ENCODE results near the gene SHC4.

Gene SHC4

GRCh38 chr15:48898446-48898845 lies 65.3 kb downstream of the SHC4 start:
- no peak overlapping the region for H3K4me3 ChIP-seq (ENCODE audit: insufficient read depth, low read length, poor library complexity, severe bottlenecking)
- H3K27ac ChIP-seq (ENCODE audit: low read depth, low read length) = no peak overlapping the region
- H3K4me2 ChIP-seq (ENCODE audit: low read depth, low read length, poor library complexity, severe bottlenecking) = no peak overlapping the region
- H3F3A ChIP-seq (ENCODE audit: insufficient read depth) = no peaks in the 10 kb centered on the region
- H3K9ac ChIP-seq (ENCODE audit: low read length) = no peak overlapping the region
- H3K36me3 ChIP-seq (ENCODE audit: low read length) = no peaks in the 10 kb centered on the region
- H3K9me2 ChIP-seq (replicated peaks; ENCODE audit: insufficient read depth, low read length) = no peaks in the 10 kb centered on the region
- no peak overlapping the region for H2AFZ ChIP-seq (ENCODE audit: low read depth, low read length, severe bottlenecking)
- no peaks in the 10 kb centered on the region for H4K20me1 ChIP-seq (ENCODE audit: low read depth, low read length)
- TF ChIP-seq CTCF (IDR thresholded peaks at IDR 0.05; ENCODE audit: insufficient read depth, low read length, poor library complexity, severe bottlenecking) (no peak), EZH2phosphoT487 (conservative IDR thresholded peaks at IDR 0.05; ENCODE audit: low read length) (no peak)
- no peaks in the 10 kb centered on the region for H3K27me3 ChIP-seq (ENCODE audit: low read length)
- no peaks in the 10 kb centered on the region for H3K9me3 ChIP-seq (ENCODE audit: insufficient read depth, low read length)
- no peaks in the 10 kb centered on the region for H3K79me2 ChIP-seq (ENCODE audit: insufficient read depth, low read length)

- no peaks in the 10 kb centered on the region for H3K79me2 ChIP-seq (ENCODE audit: insufficient read depth, low read length)
- H3F3A ChIP-seq (ENCODE audit: insufficient read depth) = no peaks in the 10 kb centered on the region
- no peak overlapping the region for H3K27ac ChIP-seq (ENCODE audit: low read depth, low read length)
- TF ChIP-seq CTCF (IDR thresholded peaks at IDR 0.05; ENCODE audit: insufficient read depth, low read length, poor library complexity, severe bottlenecking) (no peak), EZH2phosphoT487 (conservative IDR thresholded peaks at IDR 0.05; ENCODE audit: low read length) (no peak)
- no peaks in the 10 kb centered on the region for H3K27me3 ChIP-seq (ENCODE audit: low read length)
- H3K4me3 ChIP-seq (ENCODE audit: insufficient read depth, low read length, poor library complexity, severe bottlenecking) = no peak overlapping the region
- no peak overlapping the region for H3K9ac ChIP-seq (ENCODE audit: low read length)
- H4K20me1 ChIP-seq (ENCODE audit: low read depth, low read length) = no peaks in the 10 kb centered on the region
- no peaks in the 10 kb centered on the region for H3K9me2 ChIP-seq (replicated peaks; ENCODE audit: insufficient read depth, low read length)
- no peaks in the 10 kb centered on the region for H3K36me3 ChIP-seq (ENCODE audit: low read length)
- no peaks in the 10 kb centered on the region for H3K9me3 ChIP-seq (ENCODE audit: insufficient read depth, low read length)
- H3K4me2 ChIP-seq (ENCODE audit: low read depth, low read length, poor library complexity, severe bottlenecking) = no peak overlapping the region
- H2AFZ ChIP-seq (ENCODE audit: low read depth, low read length, severe bottlenecking) = no peak overlapping the region
These were observed 65.7 kb downstream of the SHC4 start for GRCh38 chr15:48898032-48898431.

- Histone ChIP-seq H4K20me1 (ENCODE audit: low read depth, low read length) (no peaks in the 10 kb centered on the region), H3K27ac (ENCODE audit: low read depth, low read length) (no peak overlapping the region), H3K4me3 (ENCODE audit: insufficient read depth, low read length, poor library complexity, severe bottlenecking) (no peak overlapping the region), H3K9me2 (replicated peaks; ENCODE audit: insufficient read depth, low read length) (no peaks in the 10 kb centered on the region), H3K36me3 (ENCODE audit: low read length) (no peaks in the 10 kb centered on the region), H3K9me3 (ENCODE audit: insufficient read depth, low read length) (no peaks in the 10 kb centered on the region), H2AFZ (ENCODE audit: low read depth, low read length, severe bottlenecking) (no peak overlapping the region), H3K4me2 (ENCODE audit: low read depth, low read length, poor library complexity, severe bottlenecking) (no peak overlapping the region), H3K27me3 (ENCODE audit: low read length) (no peaks in the 10 kb centered on the region), H3F3A (ENCODE audit: insufficient read depth) (no peaks in the 10 kb centered on the region), H3K79me2 (ENCODE audit: insufficient read depth, low read length) (no peaks in the 10 kb centered on the region), H3K9ac (ENCODE audit: low read length) (no peak overlapping the region)
- TF ChIP-seq EZH2phosphoT487 (conservative IDR thresholded peaks at IDR 0.05; ENCODE audit: low read length) = no peak
- no peak for TF ChIP-seq CTCF (IDR thresholded peaks at IDR 0.05; ENCODE audit: insufficient read depth, low read length, poor library complexity, severe bottlenecking)
These were observed 66.6 kb downstream of the SHC4 start for GRCh38 chr15:48896869-48897814.

All from SU-DHL-6 (cell line).